Liver (tissue), 9 donors: Measurements from ENCODE around the gene LDB2. TPM values are rescaled to one million over a fixed set of nuclear protein-coding genes. Genes with fewer than 3 reads are reported as not detected.

ENCODE experiments used
- DNase-seq: peaks from one replicate; pipeline ENCODE4 v3.0.0-alpha.2; 2017; ENCODE audit warnings: low spot score
- H3K27ac ChIP-seq, 2 donors: one replicate each; pipeline ENCODE4 v1.7.0; 2013; ENCODE audit warnings: inconsistent platforms in 2 of 2, low read length in 2 of 2, control low read depth in 1 of 2, low read depth in 1 of 2, mild to moderate bottlenecking in 1 of 2
- H3K27me3 ChIP-seq, 4 donors: one replicate each; pipeline versions ENCODE4 v1.6.1 to v1.7.0; 2013; ENCODE audit warnings: low read length in 3 of 4, inconsistent platforms in 1 of 4, mild to moderate bottlenecking in 1 of 4, moderate library complexity in 1 of 4; ENCODE audit not compliant: control insufficient read depth in 4 of 4, insufficient read depth in 4 of 4
- H3K36me3 ChIP-seq, 4 donors: one replicate each; pipeline versions ENCODE4 v1.6.1 to v1.7.0; 2013; ENCODE audit warnings: low read length in 3 of 4, mild to moderate bottlenecking in 3 of 4, low read depth in 1 of 4, moderate library complexity in 1 of 4; ENCODE audit not compliant: control insufficient read depth in 4 of 4, insufficient read depth in 3 of 4
- H3K4me1 ChIP-seq, 4 donors: one replicate each; pipeline versions ENCODE4 v1.6.1 to v1.7.0; 2013; ENCODE audit warnings: low read length in 3 of 4, mild to moderate bottlenecking in 3 of 4, moderate library complexity in 1 of 4; ENCODE audit not compliant: control insufficient read depth in 4 of 4, insufficient read depth in 4 of 4
- H3K4me3 ChIP-seq, 3 donors: one replicate each; pipeline versions ENCODE4 v1.6.1 to v1.7.0; 2013; ENCODE audit warnings: low read length in 3 of 3, control low read depth in 1 of 3, low read depth in 1 of 3, mild to moderate bottlenecking in 1 of 3
- H3K9ac ChIP-seq, 2 donors: one replicate each; pipeline ENCODE4 v1.7.0; 2013; ENCODE audit warnings: low read length in 2 of 2, mild to moderate bottlenecking in 2 of 2, moderate library complexity in 2 of 2, control low read depth in 1 of 2, low read depth in 1 of 2
- H3K9me3 ChIP-seq, 4 donors: one replicate each; pipeline versions ENCODE4 v1.6.1 to v1.7.0; 2013; ENCODE audit warnings: low read length in 3 of 4; ENCODE audit not compliant: control insufficient read depth in 4 of 4
- ATF3 ChIP-seq: IDR thresholded peaks from 2 replicates; pipeline ENCODE4 v1.6.1; 2016; ENCODE audit warnings: antibody characterized with exemption
- CTCF ChIP-seq: fragments of 150-350 bp; IDR thresholded peaks from 2 replicates; pipeline ENCODE4 v1.5.1; 2017; ENCODE audit warnings: improper control_type of control experiment, low read depth, low read length; ENCODE audit not compliant: missing input control
- EGR1 ChIP-seq, 2 donors: IDR thresholded peaks; 2 replicates each; pipeline ENCODE4 v1.6.1; 2016 to 2018; ENCODE audit warnings: antibody characterized with exemption in 2 of 2, low read depth in 2 of 2
- FOXA1 ChIP-seq: IDR thresholded peaks from 2 replicates; pipeline ENCODE4 v1.6.1; 2016; ENCODE audit warnings: antibody characterized with exemption
- FOXA2 ChIP-seq: IDR thresholded peaks from 2 replicates; pipeline ENCODE4 v1.6.1; 2016; ENCODE audit warnings: antibody characterized with exemption
- GABPA ChIP-seq, 2 donors: IDR thresholded peaks in 1 of 2; conservative IDR thresholded peaks in 1 of 2; 2 replicates each; pipeline ENCODE4 v1.6.1; 2016; ENCODE audit warnings: antibody characterized with exemption in 2 of 2, mild to moderate bottlenecking in 1 of 2, moderate library complexity in 1 of 2
- HNF4A ChIP-seq, 2 donors: conservative IDR thresholded peaks; 2 replicates each; pipeline ENCODE4 v1.6.1; 2016; ENCODE audit warnings: antibody characterized with exemption in 2 of 2, mild to moderate bottlenecking in 2 of 2
- HNF4G ChIP-seq: IDR thresholded peaks from 2 replicates; pipeline ENCODE4 v1.6.1; 2016; ENCODE audit warnings: antibody characterized with exemption
- JUND ChIP-seq, 2 donors: IDR thresholded peaks; 2 replicates each; pipeline ENCODE4 v1.6.1; 2016; ENCODE audit warnings: antibody characterized with exemption in 2 of 2
- MAX ChIP-seq: IDR thresholded peaks from 2 replicates; pipeline ENCODE4 v1.6.1; 2016; ENCODE audit warnings: antibody characterized with exemption
- NR2F2 ChIP-seq: IDR thresholded peaks from 2 replicates; pipeline ENCODE4 v1.6.1; 2016; ENCODE audit warnings: antibody characterized with exemption
- RAD21 ChIP-seq, 2 donors: IDR thresholded peaks; 2 replicates each; pipeline ENCODE4 v1.6.1; 2016; ENCODE audit warnings: antibody characterized with exemption in 2 of 2, mild to moderate bottlenecking in 2 of 2
- RXRA ChIP-seq, 2 donors: IDR thresholded peaks; 2 replicates each; pipeline ENCODE4 v1.6.1; 2017 to 2018; ENCODE audit warnings: antibody characterized with exemption in 2 of 2, mild to moderate bottlenecking in 1 of 2
- SP1 ChIP-seq: IDR thresholded peaks from 2 replicates; pipeline ENCODE4 v1.6.1; 2018; ENCODE audit warnings: antibody characterized with exemption, mild to moderate bottlenecking
- TAF1 ChIP-seq: conservative IDR thresholded peaks from 2 replicates; pipeline ENCODE4 v1.6.1; 2016; ENCODE audit warnings: antibody characterized with exemption, mild to moderate bottlenecking
- YY1 ChIP-seq: IDR thresholded peaks from 2 replicates; pipeline ENCODE4 v1.6.1; 2016; ENCODE audit warnings: antibody characterized with exemption, mild to moderate bottlenecking
- ZBTB33 ChIP-seq: IDR thresholded peaks from 2 replicates; pipeline ENCODE4 v1.6.1; 2016; ENCODE audit warnings: antibody characterized with exemption
- WGBS: extraction: QIAGEN DNeasy Blood & Tissue Kit; methylation state at CpG from one replicate; pipeline ENCODE4 v1.1.7; 2013; 5-methylcytosine and 5-hydroxymethylcytosine counted together
- polyA plus RNA-seq, 2 donors: library from polyadenylated mRNA; stranded (reverse) in 1 of 2; unstranded in 1 of 2; fragments of 200-250 nt in 1 of 2; fragments of >200 nt in 1 of 2; fragmentation: Nextera tagmentation in 1 of 2; extraction: Ambion mirVana in 1 of 2; gene quantifications; one replicate each; pipeline versions ENCODE4 v1.2.1 to v1.2.3, GENCODE V29; 2013 to 2015
- total RNA-seq, 2 donors: library from RNA; depleted of rRNA; stranded (reverse); fragments of >200 nt; gene quantifications; one replicate each; pipeline ENCODE4 v1.2.3, GENCODE V29; 2014
- donor health status: healthy.
- donor health status: healthy.
- donor health status: healthy.
- donor health status: healthy.
- donor health status: healthy.

The LDB2 gene
- total and polyA plus RNA-seq, 4 donors, result 7.4 to 31.9 (median 16.8) TPM

- TF ChIP-seq ZBTB33 (no peak), FOXA1 (no peak), FOXA2 (peak; percentile 59), SP1 (peak; percentile 45), RXRA (IDR thresholded peaks at IDR 0.05) (peak; percentile 60 to 70), HNF4A (conservative IDR thresholded peaks at IDR 0.05) (peak in 1 of 2 donors; percentile 6), YY1 (peak; percentile 54), HNF4G (no peak), NR2F2 (no peak), RAD21 (IDR thresholded peaks at IDR 0.05) (peak in 1 of 2 donors; percentile 21), GABPA (IDR thresholded peaks at IDR 0.05 in 1 of 2, conservative IDR thresholded peaks at IDR 0.05 in 1 of 2) (no peak)
- no peaks in the 10 kb centered on the region for H3K36me3 ChIP-seq
- no peak overlapping the region for H3K4me3 ChIP-seq
- peaks cover 1 to 8% (median 6%) of the 10 kb centered on the region in 4 donors for H3K4me1 ChIP-seq
- H3K9me3 ChIP-seq, result no peaks in the 10 kb centered on the region
- no peaks in the 10 kb centered on the region for H3K27me3 ChIP-seq
- DNase-seq, result no peak
- H3K27ac ChIP-seq, result no peak overlapping the region
- H3K9ac ChIP-seq, result no peak overlapping the region
- WGBS, result 59% methylated on average over 6 of the region's 6 CpGs
Observed at GRCh38 chr4:16844816-16845586, 53.4 kb downstream of the LDB2 start.

GRCh38 chr4:16843831-16844508 lies 54.5 kb downstream of the LDB2 start:
- H3K4me1 ChIP-seq, result peaks cover 1 to 12% (median 10%) of the 10 kb centered on the region in 4 donors
- H3K27me3 ChIP-seq, result no peaks in the 10 kb centered on the region
- WGBS, result 94% methylated on average over 6 of the region's 6 CpGs
- H3K27ac ChIP-seq, result no peak overlapping the region
- TF ChIP-seq JUND (IDR thresholded peaks at IDR 0.05), result peak in 1 of 2 donors; percentile 55
- TF ChIP-seq YY1, result no peak
- H3K4me3 ChIP-seq, result no peak overlapping the region
- DNase-seq, result no peak
- no peaks in the 10 kb centered on the region for H3K36me3 ChIP-seq
- no peak overlapping the region for H3K9ac ChIP-seq
- no peaks in the 10 kb centered on the region for H3K9me3 ChIP-seq

GRCh38 chr4:16838226-16838875 lies 60.1 kb downstream of the LDB2 start:
- H3K4me1 ChIP-seq, result peaks cover 3 to 55% (median 38%) of the 10 kb centered on the region in 4 donors
- TF ChIP-seq GABPA (IDR thresholded peaks at IDR 0.05 in 1 of 2, conservative IDR thresholded peaks at IDR 0.05 in 1 of 2), result no peak
- peak; percentile 52 for TF ChIP-seq MAX
- TF ChIP-seq ATF3, result no peak
- peak; percentile 48 to 76 for TF ChIP-seq RXRA (IDR thresholded peaks at IDR 0.05)
- peak; percentile 70 for TF ChIP-seq YY1
- no peak for TF ChIP-seq EGR1 (IDR thresholded peaks at IDR 0.05; ENCODE audit: low read depth in 2 of 2)
- TF ChIP-seq HNF4G, result no peak
- peak; percentile 52 for TF ChIP-seq FOXA2
- no peak for TF ChIP-seq NR2F2
- peak; percentile 69 to 79 for TF ChIP-seq HNF4A (conservative IDR thresholded peaks at IDR 0.05)
- no peak for TF ChIP-seq FOXA1
- TF ChIP-seq CTCF, result no peak
- TF ChIP-seq RAD21 (IDR thresholded peaks at IDR 0.05), result peak; percentile 25 to 55
- no peak for TF ChIP-seq TAF1
- peak; percentile 59 for TF ChIP-seq ZBTB33
- TF ChIP-seq SP1, result peak; percentile 76

More at GRCh38 chr4:16838226-16838875, 60.1 kb downstream of the LDB2 start:
- no peaks in the 10 kb centered on the region for H3K36me3 ChIP-seq
- peak overlapping the region; percentile 66 to 67 for H3K27ac ChIP-seq
- H3K9ac ChIP-seq, result no peak overlapping the region
- H3K27me3 ChIP-seq, result no peaks in the 10 kb centered on the region
- H3K4me3 ChIP-seq, result no peak overlapping the region
- no peaks in the 10 kb centered on the region for H3K9me3 ChIP-seq
- no peak for DNase-seq
- WGBS, result 43% methylated on average over 4 of the region's 4 CpGs
